SU-DHL-6 (cell line): ENCODE measurements around the gene AMPD3.

Source experiments
- H2AFZ ChIP-seq: fragments of 200-600 bp; sonication (generic); 2 replicates; pipeline ENCODE4 v1.6.1; 2014; ENCODE audit warnings: low read depth, mild to moderate bottlenecking, moderate library complexity, mixed read lengths, antibody characterized with exemption, low read length; ENCODE audit not compliant: severe bottlenecking
- H3F3A ChIP-seq: fragments of 200-600 bp; shearing (Covaris generic); 2 replicates; pipeline ENCODE4 v1.6.0; 2016; ENCODE audit warnings: antibody characterized with exemption, mild to moderate bottlenecking; ENCODE audit not compliant: insufficient read depth
- H3K27ac ChIP-seq: fragments of 200-600 bp; sonication (generic); 2 replicates; pipeline ENCODE4 v1.5.1; 2016; ENCODE audit warnings: low read depth, mild to moderate bottlenecking, low read length, moderate library complexity, mixed read lengths
- H3K27me3 ChIP-seq: fragments of 200-600 bp; sonication (generic), shearing (Covaris generic); 2 replicates; pipeline ENCODE4 v1.6.0; 2014; ENCODE audit warnings: mild to moderate bottlenecking, low read length
- H3K36me3 ChIP-seq: fragments of 200-600 bp; sonication (generic); 2 replicates; pipeline ENCODE4 v1.6.1; 2014; ENCODE audit warnings: mild to moderate bottlenecking, low read length, mixed read lengths
- H3K4me2 ChIP-seq: fragments of 300-600, 200-600 bp; shearing (Covaris generic), sonication (generic); 2 replicates; pipeline ENCODE4 v1.6.0; 2014; ENCODE audit warnings: low read length, low read depth, mild to moderate bottlenecking; ENCODE audit not compliant: poor library complexity, severe bottlenecking
- H3K4me3 ChIP-seq: fragments of 200-600 bp; sonication (generic); 2 replicates; pipeline ENCODE4 v1.5.1; 2014; ENCODE audit warnings: antibody characterized with exemption, low read length, mild to moderate bottlenecking, mixed read lengths; ENCODE audit not compliant: insufficient read depth, poor library complexity, severe bottlenecking
- H3K79me2 ChIP-seq: fragments of 200-600 bp; sonication (generic); 2 replicates; pipeline ENCODE4 v1.6.1; 2014; ENCODE audit warnings: mild to moderate bottlenecking, low read length, moderate library complexity; ENCODE audit not compliant: insufficient read depth
- H3K9ac ChIP-seq: fragments of 200-600 bp; sonication (generic); 2 replicates; pipeline ENCODE4 v1.7.0; 2014; ENCODE audit warnings: mild to moderate bottlenecking, low read length
- H3K9me2 ChIP-seq: fragments of 200-600 bp; sonication (generic); replicated peaks from 2 replicates; pipeline ENCODE4 v1.6.1; 2014; ENCODE audit warnings: low read length; ENCODE audit not compliant: insufficient read depth
- H3K9me3 ChIP-seq: fragments of 200-600 bp; sonication (generic); 2 replicates; pipeline ENCODE4 v1.6.1; 2014; ENCODE audit warnings: low read length, mixed read lengths; ENCODE audit not compliant: insufficient read depth
- H4K20me1 ChIP-seq: fragments of 200-600 bp; sonication (generic); 2 replicates; pipeline ENCODE4 v1.6.1; 2014; ENCODE audit warnings: low read depth, mild to moderate bottlenecking, antibody characterized with exemption, low read length, moderate library complexity, mixed read lengths
- CTCF ChIP-seq: fragments of 200-600 bp; sonication (generic); IDR thresholded peaks from one replicate; pipeline ENCODE4 v1.5.1; 2017; ENCODE audit warnings: antibody characterized with exemption, mild to moderate bottlenecking, low read length, moderate library complexity; ENCODE audit not compliant: insufficient read depth, poor library complexity, severe bottlenecking
- EZH2phosphoT487 ChIP-seq: fragments of 200-600 bp; sonication (generic), shearing (Covaris generic); conservative IDR thresholded peaks from 2 replicates; pipeline ENCODE4 v1.6.1; 2018; ENCODE audit warnings: mild to moderate bottlenecking, antibody characterized with exemption, low read length, moderate library complexity, mixed read lengths

Gene AMPD3

GRCh38 chr11:10499452-10499851, 44.4 kb downstream of the AMPD3 start:
- Histone ChIP-seq H3K27ac (no peak overlapping the region), H2AFZ (no peak overlapping the region), H3K36me3 (no peaks in the 10 kb centered on the region), H3K9me2 (no peaks in the 10 kb centered on the region), H4K20me1 (no peaks in the 10 kb centered on the region), H3K79me2 (no peaks in the 10 kb centered on the region), H3K9ac (no peak overlapping the region), H3F3A (no peaks in the 10 kb centered on the region), H3K4me2 (no peak overlapping the region), H3K4me3 (no peak overlapping the region), H3K9me3 (no peaks in the 10 kb centered on the region), H3K27me3 (no peaks in the 10 kb centered on the region)
- TF ChIP-seq EZH2phosphoT487 (no peak), CTCF (no peak)

- H3K79me2 ChIP-seq = no peaks in the 10 kb centered on the region
- no peak overlapping the region for H3K4me3 ChIP-seq
- no peaks in the 10 kb centered on the region for H3F3A ChIP-seq
- H3K27ac ChIP-seq = no peak overlapping the region
- H3K27me3 ChIP-seq = no peaks in the 10 kb centered on the region
- no peak overlapping the region for H3K4me2 ChIP-seq
- no peaks in the 10 kb centered on the region for H3K9me2 ChIP-seq
- no peak overlapping the region for H2AFZ ChIP-seq
- no peaks in the 10 kb centered on the region for H4K20me1 ChIP-seq
- no peaks in the 10 kb centered on the region for H3K36me3 ChIP-seq
- no peak overlapping the region for H3K9ac ChIP-seq
- no peaks in the 10 kb centered on the region for H3K9me3 ChIP-seq
- TF ChIP-seq EZH2phosphoT487 = no peak
- TF ChIP-seq CTCF = no peak
Measured at GRCh38 chr11:10499874-10500601, 45.0 kb downstream of the AMPD3 start.

- no peaks in the 10 kb centered on the region for H3F3A ChIP-seq
- H3K79me2 ChIP-seq = no peaks in the 10 kb centered on the region
- H3K27ac ChIP-seq = no peak overlapping the region
- H3K9ac ChIP-seq = no peak overlapping the region
- H3K27me3 ChIP-seq = no peaks in the 10 kb centered on the region
- H3K4me3 ChIP-seq = no peak overlapping the region
- no peaks in the 10 kb centered on the region for H3K36me3 ChIP-seq
- no peaks in the 10 kb centered on the region for H4K20me1 ChIP-seq
- H2AFZ ChIP-seq = no peak overlapping the region
- TF ChIP-seq CTCF = no peak
- no peaks in the 10 kb centered on the region for H3K9me3 ChIP-seq
- no peaks in the 10 kb centered on the region for H3K9me2 ChIP-seq
- H3K4me2 ChIP-seq = no peak overlapping the region
Measured at GRCh38 chr11:10500757-10501684, 46.0 kb downstream of the AMPD3 start.
